Liver (tissue), 9 donors: ENCODE measurements around the gene GLIS1. TPM values are rescaled to one million over a fixed set of nuclear protein-coding genes. Genes with fewer than 3 reads are reported as not detected.

Source experiments
- DNase-seq: peaks from one replicate; pipeline ENCODE4 v3.0.0-alpha.2; 2017; ENCODE audit warnings: low spot score
- H3K27ac ChIP-seq, 2 donors: one replicate each; pipeline ENCODE4 v1.7.0; 2013; ENCODE audit warnings: inconsistent platforms in 2 of 2, low read length in 2 of 2, control low read depth in 1 of 2, low read depth in 1 of 2, mild to moderate bottlenecking in 1 of 2
- H3K27me3 ChIP-seq, 4 donors: one replicate each; pipeline versions ENCODE4 v1.6.1 to v1.7.0; 2013; ENCODE audit warnings: low read length in 3 of 4, inconsistent platforms in 1 of 4, mild to moderate bottlenecking in 1 of 4, moderate library complexity in 1 of 4; ENCODE audit not compliant: control insufficient read depth in 4 of 4, insufficient read depth in 4 of 4
- H3K36me3 ChIP-seq, 4 donors: one replicate each; pipeline versions ENCODE4 v1.6.1 to v1.7.0; 2013; ENCODE audit warnings: low read length in 3 of 4, mild to moderate bottlenecking in 3 of 4, low read depth in 1 of 4, moderate library complexity in 1 of 4; ENCODE audit not compliant: control insufficient read depth in 4 of 4, insufficient read depth in 3 of 4
- H3K4me1 ChIP-seq, 4 donors: one replicate each; pipeline versions ENCODE4 v1.6.1 to v1.7.0; 2013; ENCODE audit warnings: low read length in 3 of 4, mild to moderate bottlenecking in 3 of 4, moderate library complexity in 1 of 4; ENCODE audit not compliant: control insufficient read depth in 4 of 4, insufficient read depth in 4 of 4
- H3K4me3 ChIP-seq, 3 donors: one replicate each; pipeline versions ENCODE4 v1.6.1 to v1.7.0; 2013; ENCODE audit warnings: low read length in 3 of 3, control low read depth in 1 of 3, low read depth in 1 of 3, mild to moderate bottlenecking in 1 of 3
- H3K9ac ChIP-seq, 2 donors: one replicate each; pipeline ENCODE4 v1.7.0; 2013; ENCODE audit warnings: low read length in 2 of 2, mild to moderate bottlenecking in 2 of 2, moderate library complexity in 2 of 2, control low read depth in 1 of 2, low read depth in 1 of 2
- H3K9me3 ChIP-seq, 4 donors: one replicate each; pipeline versions ENCODE4 v1.6.1 to v1.7.0; 2013; ENCODE audit warnings: low read length in 3 of 4; ENCODE audit not compliant: control insufficient read depth in 4 of 4
- EGR1 ChIP-seq, 2 donors: IDR thresholded peaks; 2 replicates each; pipeline ENCODE4 v1.6.1; 2016 to 2018; ENCODE audit warnings: antibody characterized with exemption in 2 of 2, low read depth in 2 of 2
- FOXA1 ChIP-seq: IDR thresholded peaks from 2 replicates; pipeline ENCODE4 v1.6.1; 2016; ENCODE audit warnings: antibody characterized with exemption
- FOXA2 ChIP-seq: IDR thresholded peaks from 2 replicates; pipeline ENCODE4 v1.6.1; 2016; ENCODE audit warnings: antibody characterized with exemption
- HNF4G ChIP-seq: IDR thresholded peaks from 2 replicates; pipeline ENCODE4 v1.6.1; 2016; ENCODE audit warnings: antibody characterized with exemption
- JUND ChIP-seq, 2 donors: IDR thresholded peaks; 2 replicates each; pipeline ENCODE4 v1.6.1; 2016; ENCODE audit warnings: antibody characterized with exemption in 2 of 2
- NR2F2 ChIP-seq: IDR thresholded peaks from 2 replicates; pipeline ENCODE4 v1.6.1; 2016; ENCODE audit warnings: antibody characterized with exemption
- RAD21 ChIP-seq, 2 donors: IDR thresholded peaks; 2 replicates each; pipeline ENCODE4 v1.6.1; 2016; ENCODE audit warnings: antibody characterized with exemption in 2 of 2, mild to moderate bottlenecking in 2 of 2
- RXRA ChIP-seq, 2 donors: IDR thresholded peaks; 2 replicates each; pipeline ENCODE4 v1.6.1; 2017 to 2018; ENCODE audit warnings: antibody characterized with exemption in 2 of 2, mild to moderate bottlenecking in 1 of 2
- TAF1 ChIP-seq: conservative IDR thresholded peaks from 2 replicates; pipeline ENCODE4 v1.6.1; 2016; ENCODE audit warnings: antibody characterized with exemption, mild to moderate bottlenecking
- YY1 ChIP-seq: IDR thresholded peaks from 2 replicates; pipeline ENCODE4 v1.6.1; 2016; ENCODE audit warnings: antibody characterized with exemption, mild to moderate bottlenecking
- WGBS: extraction: QIAGEN DNeasy Blood & Tissue Kit; methylation state at CpG from one replicate; pipeline ENCODE4 v1.1.7; 2013; 5-methylcytosine and 5-hydroxymethylcytosine counted together
- polyA plus RNA-seq, 2 donors: library from polyadenylated mRNA; stranded (reverse) in 1 of 2; unstranded in 1 of 2; fragments of 200-250 nt in 1 of 2; fragments of >200 nt in 1 of 2; fragmentation: Nextera tagmentation in 1 of 2; extraction: Ambion mirVana in 1 of 2; gene quantifications; one replicate each; pipeline versions ENCODE4 v1.2.1 to v1.2.3, GENCODE V29; 2013 to 2015
- total RNA-seq, 2 donors: library from RNA; depleted of rRNA; stranded (reverse); fragments of >200 nt; gene quantifications; one replicate each; pipeline ENCODE4 v1.2.3, GENCODE V29; 2014
- TF ChIP-seq, protein P1 (sequence below): fragments of 150-350 bp; IDR thresholded peaks from 2 replicates; pipeline ENCODE4 v1.5.1; 2017; ENCODE audit warnings: improper control_type of control experiment, low read depth, low read length; ENCODE audit not compliant: missing input control
- TF ChIP-seq, protein P2 (sequence below): IDR thresholded peaks from 2 replicates; pipeline ENCODE4 v1.6.1; 2016; ENCODE audit warnings: antibody characterized with exemption
- TF ChIP-seq, protein P3 (sequence below): IDR thresholded peaks from 2 replicates; pipeline ENCODE4 v1.6.1; 2016; ENCODE audit warnings: antibody characterized with exemption, mild to moderate bottlenecking
- TF ChIP-seq, protein P4 (sequence below): IDR thresholded peaks from 2 replicates; pipeline ENCODE4 v1.6.1; 2016; ENCODE audit warnings: antibody characterized with exemption
- donor health status: healthy.
- donor health status: healthy.
- donor health status: healthy.
- donor health status: healthy.
- donor health status: healthy.

GLIS1 gene
- total and polyA plus RNA-seq, 4 donors = under 0.01 to 0.05 TPM; not detected in 2

DNA sequence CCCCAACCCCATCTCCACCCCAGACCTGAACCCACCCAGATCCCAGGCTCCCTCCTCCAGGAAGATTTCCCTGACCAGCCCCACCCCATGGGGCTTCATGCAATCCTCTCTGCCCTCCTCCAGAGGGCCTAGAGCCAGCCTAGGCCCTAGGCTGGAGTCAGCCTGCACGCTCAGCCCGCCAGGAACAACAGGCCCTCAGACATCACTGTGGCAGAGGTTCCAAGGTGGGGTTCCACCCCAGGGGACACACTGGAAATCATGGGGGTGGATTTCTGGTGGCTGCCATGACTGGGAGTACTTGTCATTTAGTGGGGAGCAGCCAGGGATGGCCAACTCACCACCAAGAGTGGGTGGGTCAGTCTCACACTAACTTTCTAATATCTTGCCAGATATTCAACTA, 122.0 kb downstream of the GLIS1 start:
- Histone ChIP-seq H3K4me3 (no peak overlapping the region), H3K27ac (no peak overlapping the region), H3K36me3 (no peaks in the 10 kb centered on the region), H3K9me3 (no peaks in the 10 kb centered on the region), H3K4me1 (no peaks in the 10 kb centered on the region), H3K9ac (no peak overlapping the region), H3K27me3 (no peaks in the 10 kb centered on the region)
- TF ChIP-seq JUND (IDR thresholded peaks at IDR 0.05) (no peak), TAF1 (no peak), FOXA1 (no peak), EGR1 (IDR thresholded peaks at IDR 0.05; ENCODE audit: low read depth in 2 of 2) (no peak), YY1 (no peak), RXRA (IDR thresholded peaks at IDR 0.05) (no peak), NR2F2 (no peak), FOXA2 (no peak)
- TF ChIP-seq, protein P1, sequence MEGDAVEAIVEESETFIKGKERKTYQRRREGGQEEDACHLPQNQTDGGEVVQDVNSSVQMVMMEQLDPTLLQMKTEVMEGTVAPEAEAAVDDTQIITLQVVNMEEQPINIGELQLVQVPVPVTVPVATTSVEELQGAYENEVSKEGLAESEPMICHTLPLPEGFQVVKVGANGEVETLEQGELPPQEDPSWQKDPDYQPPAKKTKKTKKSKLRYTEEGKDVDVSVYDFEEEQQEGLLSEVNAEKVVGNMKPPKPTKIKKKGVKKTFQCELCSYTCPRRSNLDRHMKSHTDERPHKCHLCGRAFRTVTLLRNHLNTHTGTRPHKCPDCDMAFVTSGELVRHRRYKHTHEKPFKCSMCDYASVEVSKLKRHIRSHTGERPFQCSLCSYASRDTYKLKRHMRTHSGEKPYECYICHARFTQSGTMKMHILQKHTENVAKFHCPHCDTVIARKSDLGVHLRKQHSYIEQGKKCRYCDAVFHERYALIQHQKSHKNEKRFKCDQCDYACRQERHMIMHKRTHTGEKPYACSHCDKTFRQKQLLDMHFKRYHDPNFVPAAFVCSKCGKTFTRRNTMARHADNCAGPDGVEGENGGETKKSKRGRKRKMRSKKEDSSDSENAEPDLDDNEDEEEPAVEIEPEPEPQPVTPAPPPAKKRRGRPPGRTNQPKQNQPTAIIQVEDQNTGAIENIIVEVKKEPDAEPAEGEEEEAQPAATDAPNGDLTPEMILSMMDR = no peak
- DNase-seq = no peak
- WGBS = 96% methylated on average over 2 of the region's 2 CpGs

DNA sequence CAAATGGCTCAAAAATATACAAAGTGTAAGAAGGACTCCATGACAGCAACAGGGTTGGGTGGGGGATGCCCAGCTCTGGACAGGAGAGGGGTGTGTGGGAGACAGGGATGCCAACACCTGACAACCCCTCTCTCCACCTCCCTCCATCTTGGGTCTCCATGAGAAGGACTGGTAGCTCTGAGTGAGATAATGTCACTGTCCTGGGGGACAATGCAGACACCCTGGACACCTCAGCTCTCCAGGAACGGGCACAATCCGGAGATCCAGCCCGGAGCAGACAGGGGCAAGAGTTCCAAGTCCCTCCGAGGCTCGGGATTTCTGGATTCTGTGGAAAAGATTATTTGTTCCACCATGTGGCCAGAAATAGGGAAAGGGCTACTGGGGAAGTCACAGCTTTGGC, 122.5 kb downstream of the GLIS1 start:
- Histone ChIP-seq H3K4me1 (no peaks in the 10 kb centered on the region), H3K9ac (no peak overlapping the region), H3K9me3 (no peaks in the 10 kb centered on the region), H3K4me3 (no peak overlapping the region), H3K27me3 (no peaks in the 10 kb centered on the region), H3K27ac (no peak overlapping the region), H3K36me3 (no peaks in the 10 kb centered on the region)
- no peak for DNase-seq
- TF ChIP-seq, protein P2, sequence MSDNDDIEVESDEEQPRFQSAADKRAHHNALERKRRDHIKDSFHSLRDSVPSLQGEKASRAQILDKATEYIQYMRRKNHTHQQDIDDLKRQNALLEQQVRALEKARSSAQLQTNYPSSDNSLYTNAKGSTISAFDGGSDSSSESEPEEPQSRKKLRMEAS = no peak
- TF ChIP-seq, protein P3, sequence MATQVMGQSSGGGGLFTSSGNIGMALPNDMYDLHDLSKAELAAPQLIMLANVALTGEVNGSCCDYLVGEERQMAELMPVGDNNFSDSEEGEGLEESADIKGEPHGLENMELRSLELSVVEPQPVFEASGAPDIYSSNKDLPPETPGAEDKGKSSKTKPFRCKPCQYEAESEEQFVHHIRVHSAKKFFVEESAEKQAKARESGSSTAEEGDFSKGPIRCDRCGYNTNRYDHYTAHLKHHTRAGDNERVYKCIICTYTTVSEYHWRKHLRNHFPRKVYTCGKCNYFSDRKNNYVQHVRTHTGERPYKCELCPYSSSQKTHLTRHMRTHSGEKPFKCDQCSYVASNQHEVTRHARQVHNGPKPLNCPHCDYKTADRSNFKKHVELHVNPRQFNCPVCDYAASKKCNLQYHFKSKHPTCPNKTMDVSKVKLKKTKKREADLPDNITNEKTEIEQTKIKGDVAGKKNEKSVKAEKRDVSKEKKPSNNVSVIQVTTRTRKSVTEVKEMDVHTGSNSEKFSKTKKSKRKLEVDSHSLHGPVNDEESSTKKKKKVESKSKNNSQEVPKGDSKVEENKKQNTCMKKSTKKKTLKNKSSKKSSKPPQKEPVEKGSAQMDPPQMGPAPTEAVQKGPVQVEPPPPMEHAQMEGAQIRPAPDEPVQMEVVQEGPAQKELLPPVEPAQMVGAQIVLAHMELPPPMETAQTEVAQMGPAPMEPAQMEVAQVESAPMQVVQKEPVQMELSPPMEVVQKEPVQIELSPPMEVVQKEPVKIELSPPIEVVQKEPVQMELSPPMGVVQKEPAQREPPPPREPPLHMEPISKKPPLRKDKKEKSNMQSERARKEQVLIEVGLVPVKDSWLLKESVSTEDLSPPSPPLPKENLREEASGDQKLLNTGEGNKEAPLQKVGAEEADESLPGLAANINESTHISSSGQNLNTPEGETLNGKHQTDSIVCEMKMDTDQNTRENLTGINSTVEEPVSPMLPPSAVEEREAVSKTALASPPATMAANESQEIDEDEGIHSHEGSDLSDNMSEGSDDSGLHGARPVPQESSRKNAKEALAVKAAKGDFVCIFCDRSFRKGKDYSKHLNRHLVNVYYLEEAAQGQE = no peak
- 69% methylated on average over 5 of the region's 5 CpGs for WGBS

DNA sequence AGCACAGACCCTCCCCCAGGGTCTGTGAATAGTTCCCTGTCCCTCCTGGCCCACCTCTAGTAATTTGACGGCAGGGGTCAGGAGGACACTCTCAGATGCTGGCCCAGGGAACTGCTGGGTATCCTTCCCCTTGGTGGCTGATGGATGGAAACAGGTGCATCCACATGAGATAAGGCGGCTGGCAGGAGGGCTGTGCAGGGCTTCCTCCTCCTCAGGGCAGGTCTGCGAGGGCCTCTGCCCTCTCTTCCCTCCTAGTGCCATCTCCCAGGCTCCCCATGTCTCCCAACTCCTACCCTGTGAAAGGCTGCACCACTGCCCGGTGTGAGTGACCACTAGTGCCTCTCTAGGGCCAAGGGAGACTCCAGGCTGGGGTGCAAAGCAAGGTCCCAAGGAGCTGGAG, 123.9 kb downstream of the GLIS1 start:
- 64% methylated on average over 4 of the region's 4 CpGs for WGBS
- no peak overlapping the region for H3K27ac ChIP-seq
- H3K36me3 ChIP-seq = no peaks in the 10 kb centered on the region
- no peak for DNase-seq
- H3K4me3 ChIP-seq = no peak overlapping the region
- TF ChIP-seq, protein P3 = no peak
- TF ChIP-seq JUND (IDR thresholded peaks at IDR 0.05) = no peak
- TF ChIP-seq YY1 = no peak
- no peak for TF ChIP-seq TAF1
- TF ChIP-seq, protein P1 = no peak
- TF ChIP-seq HNF4G = no peak
- TF ChIP-seq, protein P4, sequence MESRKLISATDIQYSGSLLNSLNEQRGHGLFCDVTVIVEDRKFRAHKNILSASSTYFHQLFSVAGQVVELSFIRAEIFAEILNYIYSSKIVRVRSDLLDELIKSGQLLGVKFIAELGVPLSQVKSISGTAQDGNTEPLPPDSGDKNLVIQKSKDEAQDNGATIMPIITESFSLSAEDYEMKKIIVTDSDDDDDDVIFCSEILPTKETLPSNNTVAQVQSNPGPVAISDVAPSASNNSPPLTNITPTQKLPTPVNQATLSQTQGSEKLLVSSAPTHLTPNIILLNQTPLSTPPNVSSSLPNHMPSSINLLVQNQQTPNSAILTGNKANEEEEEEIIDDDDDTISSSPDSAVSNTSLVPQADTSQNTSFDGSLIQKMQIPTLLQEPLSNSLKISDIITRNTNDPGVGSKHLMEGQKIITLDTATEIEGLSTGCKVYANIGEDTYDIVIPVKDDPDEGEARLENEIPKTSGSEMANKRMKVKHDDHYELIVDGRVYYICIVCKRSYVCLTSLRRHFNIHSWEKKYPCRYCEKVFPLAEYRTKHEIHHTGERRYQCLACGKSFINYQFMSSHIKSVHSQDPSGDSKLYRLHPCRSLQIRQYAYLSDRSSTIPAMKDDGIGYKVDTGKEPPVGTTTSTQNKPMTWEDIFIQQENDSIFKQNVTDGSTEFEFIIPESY = no peak
- TF ChIP-seq RXRA (IDR thresholded peaks at IDR 0.05) = no peak
- TF ChIP-seq NR2F2 = no peak
- no peak for TF ChIP-seq FOXA2
- no peak for TF ChIP-seq RAD21 (IDR thresholded peaks at IDR 0.05)
- no peak overlapping the region for H3K9ac ChIP-seq
- H3K4me1 ChIP-seq = no peaks in the 10 kb centered on the region
- no peaks in the 10 kb centered on the region for H3K27me3 ChIP-seq
- peaks cover 0 to 8% (median 0%) of the 10 kb centered on the region in 4 donors for H3K9me3 ChIP-seq
